ENCODE measurements around the gene FZD7.

FZD7 gene

GRCh38 chr2:202072737-202073401 lies 39.2 kb downstream of the FZD7 start, which contains the start of gene KIAA2012:
TSS of gene KIAA2012 (plus strand) at chr2:202073255. CDS start at chr2:202073628, 373 bp downstream.
- TF ChIP-seq CTCF (IDR thresholded peaks at IDR 0.05; ENCODE audit: low read length, missing control alignments): no peak
- no peak within 1 kb of the TSS for H3K4me3 ChIP-seq (replicated peaks; ENCODE audit: low read depth, low read length)
- DNase-seq (ENCODE audit: low read depth): no peak

- no peak for DNase-seq (ENCODE audit: low read depth)
- no peak for TF ChIP-seq CTCF (IDR thresholded peaks at IDR 0.05; ENCODE audit: low read length, missing control alignments)
- no peak overlapping the region for H3K4me3 ChIP-seq (replicated peaks; ENCODE audit: low read depth, low read length)
Observed at GRCh38 chr2:202074324-202074723, 40.7 kb downstream of the FZD7 start.

GRCh38 chr2:202079310-202079709 lies 45.7 kb downstream of the FZD7 start:
- TF ChIP-seq CTCF (IDR thresholded peaks at IDR 0.05; ENCODE audit: low read length, missing control alignments): no peak
- no peak overlapping the region for H3K4me3 ChIP-seq (replicated peaks; ENCODE audit: low read depth, low read length)
- no peak for DNase-seq (ENCODE audit: low read depth)

GRCh38 chr2:202084265-202084664 lies 50.6 kb downstream of the FZD7 start:
- no peak for DNase-seq (ENCODE audit: low read depth)
- TF ChIP-seq CTCF (IDR thresholded peaks at IDR 0.05; ENCODE audit: low read length, missing control alignments): no peak

More at GRCh38 chr2:202084265-202084664, 50.6 kb downstream of the FZD7 start:
- H3K4me3 ChIP-seq (replicated peaks; ENCODE audit: low read depth, low read length): no peak overlapping the region
